SU-DHL-6 (cell line): Measurements from ENCODE around the gene PLA2G7.
A peak's percentile ranks its signal among the peaks of the same experiment; 100 is the strongest.

Experiments used
- H2AFZ ChIP-seq: fragments of 200-600 bp; sonication (generic); 2 replicates; pipeline ENCODE4 v1.6.1; 2014; ENCODE audit warnings: low read depth, mild to moderate bottlenecking, moderate library complexity, mixed read lengths, antibody characterized with exemption, low read length; ENCODE audit not compliant: severe bottlenecking
- H3F3A ChIP-seq: fragments of 200-600 bp; shearing (Covaris generic); 2 replicates; pipeline ENCODE4 v1.6.0; 2016; ENCODE audit warnings: antibody characterized with exemption, mild to moderate bottlenecking; ENCODE audit not compliant: insufficient read depth
- H3K27ac ChIP-seq: fragments of 200-600 bp; sonication (generic); 2 replicates; pipeline ENCODE4 v1.5.1; 2016; ENCODE audit warnings: low read depth, mild to moderate bottlenecking, low read length, moderate library complexity, mixed read lengths
- H3K27me3 ChIP-seq: fragments of 200-600 bp; sonication (generic), shearing (Covaris generic); 2 replicates; pipeline ENCODE4 v1.6.0; 2014; ENCODE audit warnings: mild to moderate bottlenecking, low read length
- H3K36me3 ChIP-seq: fragments of 200-600 bp; sonication (generic); 2 replicates; pipeline ENCODE4 v1.6.1; 2014; ENCODE audit warnings: mild to moderate bottlenecking, low read length, mixed read lengths
- H3K4me2 ChIP-seq: fragments of 300-600, 200-600 bp; shearing (Covaris generic), sonication (generic); 2 replicates; pipeline ENCODE4 v1.6.0; 2014; ENCODE audit warnings: low read length, low read depth, mild to moderate bottlenecking; ENCODE audit not compliant: poor library complexity, severe bottlenecking
- H3K4me3 ChIP-seq: fragments of 200-600 bp; sonication (generic); 2 replicates; pipeline ENCODE4 v1.5.1; 2014; ENCODE audit warnings: antibody characterized with exemption, low read length, mild to moderate bottlenecking, mixed read lengths; ENCODE audit not compliant: insufficient read depth, poor library complexity, severe bottlenecking
- H3K79me2 ChIP-seq: fragments of 200-600 bp; sonication (generic); 2 replicates; pipeline ENCODE4 v1.6.1; 2014; ENCODE audit warnings: mild to moderate bottlenecking, low read length, moderate library complexity; ENCODE audit not compliant: insufficient read depth
- H3K9ac ChIP-seq: fragments of 200-600 bp; sonication (generic); 2 replicates; pipeline ENCODE4 v1.7.0; 2014; ENCODE audit warnings: mild to moderate bottlenecking, low read length
- H3K9me2 ChIP-seq: fragments of 200-600 bp; sonication (generic); replicated peaks from 2 replicates; pipeline ENCODE4 v1.6.1; 2014; ENCODE audit warnings: low read length; ENCODE audit not compliant: insufficient read depth
- H3K9me3 ChIP-seq: fragments of 200-600 bp; sonication (generic); 2 replicates; pipeline ENCODE4 v1.6.1; 2014; ENCODE audit warnings: low read length, mixed read lengths; ENCODE audit not compliant: insufficient read depth
- H4K20me1 ChIP-seq: fragments of 200-600 bp; sonication (generic); 2 replicates; pipeline ENCODE4 v1.6.1; 2014; ENCODE audit warnings: low read depth, mild to moderate bottlenecking, antibody characterized with exemption, low read length, moderate library complexity, mixed read lengths
- CTCF ChIP-seq: fragments of 200-600 bp; sonication (generic); IDR thresholded peaks from one replicate; pipeline ENCODE4 v1.5.1; 2017; ENCODE audit warnings: antibody characterized with exemption, mild to moderate bottlenecking, low read length, moderate library complexity; ENCODE audit not compliant: insufficient read depth, poor library complexity, severe bottlenecking
- EZH2phosphoT487 ChIP-seq: fragments of 200-600 bp; sonication (generic), shearing (Covaris generic); conservative IDR thresholded peaks from 2 replicates; pipeline ENCODE4 v1.6.1; 2018; ENCODE audit warnings: mild to moderate bottlenecking, antibody characterized with exemption, low read length, moderate library complexity, mixed read lengths

PLA2G7 gene

GRCh38 chr6:46734867-46735719, at the start of gene PLA2G7:
PLA2G7 (minus strand) TSS chr6:46735375; CDS start chr6:46722891, 12,484 bp downstream.
- no peaks in the 10 kb centered on the region for H3K27me3 ChIP-seq
- no peaks in the 10 kb centered on the region for H3K79me2 ChIP-seq
- no peaks in the 10 kb centered on the region for H3K36me3 ChIP-seq
- 0 out of 2 replicates have a peak within 1 kb of the TSS, but pooled peaks have one; percentile 7 for H3K9ac ChIP-seq
- TF ChIP-seq CTCF = no peak
- TF ChIP-seq EZH2phosphoT487 = 0 out of 2 replicates have a peak, but pooled peaks have one; percentile 80
- H3F3A ChIP-seq = no peaks in the 10 kb centered on the region
- no peaks in the 10 kb centered on the region for H3K9me2 ChIP-seq
- H3K9me3 ChIP-seq = no peaks in the 10 kb centered on the region
- H3K27ac ChIP-seq = no peak within 1 kb of the TSS
- peak within 1 kb of the TSS; percentile 23 for H3K4me3 ChIP-seq
- no peaks in the 10 kb centered on the region for H4K20me1 ChIP-seq
- H3K4me2 ChIP-seq = peak within 1 kb of the TSS; percentile 41
- peak within 1 kb of the TSS; percentile 35 for H2AFZ ChIP-seq

GRCh38 chr6:46784535-46784934, 49.4 kb upstream of the PLA2G7 start:
- Histone ChIP-seq H2AFZ (no peak overlapping the region), H3K27me3 (no peaks in the 10 kb centered on the region), H3K4me2 (no peak overlapping the region), H3K9me3 (no peaks in the 10 kb centered on the region), H3K36me3 (no peaks in the 10 kb centered on the region), H3K27ac (no peak overlapping the region), H4K20me1 (no peaks in the 10 kb centered on the region), H3K4me3 (no peak overlapping the region), H3F3A (no peaks in the 10 kb centered on the region), H3K9me2 (no peaks in the 10 kb centered on the region), H3K9ac (no peak overlapping the region), H3K79me2 (no peaks in the 10 kb centered on the region)
- TF ChIP-seq CTCF (no peak), EZH2phosphoT487 (no peak)

- TF ChIP-seq EZH2phosphoT487 = no peak
- peak; percentile 99 for TF ChIP-seq CTCF
- Histone ChIP-seq H2AFZ (no peak overlapping the region), H3K79me2 (no peaks in the 10 kb centered on the region), H3K4me2 (no peak overlapping the region), H4K20me1 (no peaks in the 10 kb centered on the region), H3K27ac (no peak overlapping the region), H3K4me3 (no peak overlapping the region), H3F3A (no peaks in the 10 kb centered on the region), H3K9ac (no peak overlapping the region), H3K9me3 (no peaks in the 10 kb centered on the region), H3K27me3 (no peaks in the 10 kb centered on the region), H3K9me2 (no peaks in the 10 kb centered on the region), H3K36me3 (no peaks in the 10 kb centered on the region)
Observed at GRCh38 chr6:46781478-46782378, 46.6 kb upstream of the PLA2G7 start.
